ENCODE results near the gene VPS51.

Gene VPS51

GRCh38 chr11:65077451-65077850 is 18.6 kb upstream of the VPS51 start:
- no peak for DNase-seq

GRCh38 chr11:65078151-65078550 is 17.9 kb upstream of the VPS51 start:
- DNase-seq, result peak; percentile 34

DNA sequence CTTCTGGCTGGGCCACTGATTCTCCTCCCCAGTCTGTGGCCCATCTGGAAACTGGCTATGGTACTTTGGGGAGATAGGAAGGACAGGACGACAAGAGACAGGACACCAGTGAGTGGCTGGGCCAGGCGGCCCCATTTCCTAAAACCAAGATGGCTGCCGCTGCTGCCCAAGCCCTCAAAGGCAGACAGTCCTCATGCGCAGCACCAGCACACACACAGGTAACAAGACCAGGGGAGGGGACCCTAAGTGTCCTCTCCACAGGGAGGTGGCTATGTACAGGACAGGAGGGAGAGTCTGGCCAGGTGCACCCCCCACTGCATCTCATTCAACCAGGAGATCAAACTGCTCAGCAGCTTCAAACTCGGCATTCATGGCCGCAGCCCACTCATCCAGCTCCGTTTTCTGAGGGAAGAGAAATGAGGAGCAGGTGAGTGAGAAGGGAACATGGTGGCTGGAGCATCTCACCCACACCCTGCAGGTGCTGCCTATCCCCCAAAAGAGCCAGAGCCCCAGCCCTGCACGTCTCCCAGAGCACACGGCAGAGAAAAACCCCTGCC is 17.1 kb upstream of the VPS51 start:
- DNase-seq, result no peak

GRCh38 chr11:65083134-65083833 is 12.7 kb upstream of the VPS51 start:
- DNase-seq, result no peak

- peak; percentile 97 for DNase-seq
Measured at GRCh38 chr11:65083834-65084597, 12.0 kb upstream of the VPS51 start, which contains the start of the genes CDCA5 and ZFPL1. Gene CDCA5, minus strand, starts transcription at chr11:65084040. Its CDS starts 62 bp downstream, at chr11:65083978. Gene ZFPL1, plus strand, starts transcription at chr11:65084222. Its CDS starts 477 bp downstream, at chr11:65084699.

- DNase-seq, result no peak
Measured at GRCh38 chr11:65084598-65085375, 11.2 kb upstream of the VPS51 start.

DNA sequence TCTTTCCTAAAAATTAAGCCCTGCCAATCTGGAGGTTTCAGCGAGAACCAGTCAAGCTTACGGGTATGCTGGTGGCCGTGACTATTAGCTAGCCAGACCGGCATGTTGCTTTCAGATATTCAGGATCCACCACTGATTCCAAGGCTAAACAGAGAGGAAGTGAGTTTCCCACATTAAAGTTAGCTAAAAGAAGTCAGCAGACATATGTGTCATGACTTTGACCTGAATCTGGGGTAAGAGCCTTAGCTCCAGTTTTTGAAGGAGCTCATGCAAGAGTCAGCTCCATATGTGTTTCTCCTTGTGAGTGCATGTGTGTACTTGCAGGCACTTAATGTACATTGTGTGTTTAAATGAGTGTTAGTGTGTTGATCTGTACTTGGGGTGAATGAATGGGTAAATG is 10.6 kb upstream of the VPS51 start:
- peak; percentile 4 for DNase-seq

- DNase-seq, result no peak
Measured at GRCh38 chr11:65086809-65087208, 9.2 kb upstream of the VPS51 start.

DNA sequence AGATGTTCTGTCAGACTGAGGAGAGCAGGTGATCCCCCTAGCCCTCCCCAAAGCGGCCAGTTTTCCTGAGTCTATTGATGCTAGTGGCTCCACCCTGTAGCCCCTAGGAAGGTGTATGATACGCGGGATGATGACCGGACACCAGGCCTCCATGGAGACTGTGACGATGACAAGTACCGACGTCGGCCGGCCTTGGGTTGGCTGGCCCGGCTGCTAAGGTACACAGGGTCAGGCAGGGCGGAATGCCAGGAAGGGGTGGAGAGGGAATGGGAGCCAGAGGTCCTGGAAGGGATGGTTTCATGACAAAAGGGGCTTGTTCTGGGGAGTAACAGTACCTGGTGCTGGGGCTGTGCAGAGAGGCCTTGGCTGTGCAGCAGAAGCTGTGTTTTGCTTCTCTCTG is 8.8 kb upstream of the VPS51 start:
- no peak for DNase-seq

- no peak for DNase-seq
Measured at GRCh38 chr11:65087827-65088226, 8.2 kb upstream of the VPS51 start.

- no peak for DNase-seq
Measured at GRCh38 chr11:65089621-65090020, 6.4 kb upstream of the VPS51 start.

- no peak for DNase-seq
Measured at GRCh38 chr11:65090628-65091027, 5.4 kb upstream of the VPS51 start.

- DNase-seq, result no peak
Measured at GRCh38 chr11:65095427-65095826, 587 bp upstream of the VPS51 start.

GRCh38 chr11:65096926-65097325 is 912 bp downstream of the VPS51 start:
- DNase-seq, result no peak

- DNase-seq, result peak; percentile 5
Measured at GRCh38 chr11:65100674-65101350, 4.8 kb downstream of the VPS51 start.

GRCh38 chr11:65102142-65103095 is 6.4 kb downstream of the VPS51 start:
- no peak for DNase-seq

GRCh38 chr11:65103476-65103875 is 7.5 kb downstream of the VPS51 start:
- no peak for DNase-seq

GRCh38 chr11:65104628-65105027 is 8.6 kb downstream of the VPS51 start:
- no peak for DNase-seq

- DNase-seq, result no peak
Measured at GRCh38 chr11:65107078-65107477, 11.1 kb downstream of the VPS51 start.

DNA sequence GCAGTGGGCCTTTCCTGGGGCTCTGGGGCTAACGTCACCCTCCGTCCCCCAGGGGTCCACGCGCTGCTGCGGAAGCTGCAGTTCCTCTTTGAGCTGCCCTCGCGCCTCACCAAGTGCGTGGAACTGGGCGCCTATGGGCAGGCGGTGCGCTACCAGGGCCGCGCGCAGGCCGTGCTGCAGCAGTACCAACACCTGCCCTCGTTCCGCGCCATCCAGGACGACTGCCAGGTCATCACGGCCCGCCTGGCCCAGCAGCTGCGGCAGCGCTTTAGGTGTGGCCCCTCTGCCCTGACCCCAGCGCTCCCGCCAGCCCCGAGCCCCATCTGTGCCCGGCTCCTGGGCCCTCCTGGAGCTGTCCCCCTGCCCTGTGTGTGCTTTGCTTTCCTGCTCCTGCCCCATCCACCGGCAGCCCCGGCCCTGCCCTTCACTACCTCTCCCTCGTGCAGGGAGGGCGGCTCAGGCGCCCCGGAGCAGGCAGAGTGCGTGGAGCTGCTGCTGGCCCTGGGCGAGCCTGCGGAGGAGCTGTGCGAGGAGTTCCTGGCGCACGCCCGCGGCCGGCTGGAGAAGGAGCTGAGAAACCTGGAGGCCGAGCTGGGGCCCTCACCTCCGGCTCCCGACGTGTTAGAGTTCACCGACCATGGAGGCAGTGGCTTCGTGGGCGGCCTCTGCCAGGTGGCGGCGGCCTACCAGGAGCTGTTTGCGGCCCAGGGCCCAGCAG is 11.9 kb downstream of the VPS51 start:
- DNase-seq, result no peak

Measured in OCI-M1 (cell line).